ENCODE results near the gene MTR.

MTR gene

DNA sequence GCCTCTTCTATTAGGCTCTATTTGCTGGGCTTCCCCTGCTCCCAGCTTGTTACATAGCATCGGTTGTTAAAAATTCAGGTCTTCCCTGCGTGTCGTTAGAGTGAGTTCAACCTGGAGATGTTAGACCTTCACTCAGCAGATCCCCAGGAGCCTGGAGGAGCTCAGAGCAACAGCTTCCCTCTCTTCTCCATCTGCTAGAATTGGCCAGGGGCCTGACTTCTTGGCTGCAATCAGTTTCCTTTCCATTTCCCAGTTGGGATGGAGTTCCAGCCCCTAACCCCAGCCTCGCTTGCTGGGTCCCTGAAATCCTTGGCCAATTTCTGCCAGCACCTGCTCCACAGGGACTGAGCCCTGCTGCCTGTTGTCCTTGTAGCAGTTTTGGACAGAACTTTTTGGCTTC, 153.3 kb downstream of the MTR start:
- Histone ChIP-seq H3K36me3 (ENCODE audit: control insufficient read depth, low read depth, low read length) (no peaks in the 10 kb centered on the region), H3K9ac (ENCODE audit: low read length) (no peak overlapping the region), H3K27me3 (ENCODE audit: control insufficient read depth, insufficient read depth, low read length) (no peaks in the 10 kb centered on the region), H3K4me1 (ENCODE audit: control insufficient read depth, low read depth, low read length) (peaks cover 13% of the 10 kb centered on the region), H3K27ac (ENCODE audit: low read length) (no peak overlapping the region), H3K9me3 (ENCODE audit: control insufficient read depth, low read depth, low read length) (no peaks in the 10 kb centered on the region), H3K4me3 (ENCODE audit: low read length) (no peak overlapping the region)

DNA sequence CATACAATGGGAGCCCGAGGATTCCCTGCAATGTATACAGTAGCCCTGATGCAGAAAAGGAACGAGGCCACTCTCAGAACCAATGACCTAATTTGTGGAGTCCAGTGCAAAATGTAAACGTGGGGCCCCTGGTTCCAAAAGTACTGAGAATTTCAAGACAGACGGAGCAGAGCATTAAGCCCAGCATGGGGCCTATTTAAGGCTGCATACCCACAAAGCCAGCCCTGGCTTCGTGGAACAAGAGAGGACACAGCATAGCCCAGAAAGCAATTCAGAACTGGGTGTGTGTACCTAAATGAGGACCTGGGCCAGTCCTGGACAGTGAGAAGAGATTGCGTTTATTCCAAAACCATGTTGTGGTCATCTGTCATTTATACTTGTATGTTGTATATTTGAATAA, 153.9 kb downstream of the MTR start:
- H3K9me3 ChIP-seq (ENCODE audit: control insufficient read depth, low read depth, low read length) = no peaks in the 10 kb centered on the region
- no peaks in the 10 kb centered on the region for H3K36me3 ChIP-seq (ENCODE audit: control insufficient read depth, low read depth, low read length)
- H3K4me3 ChIP-seq (ENCODE audit: low read length) = no peak overlapping the region
- no peak overlapping the region for H3K27ac ChIP-seq (ENCODE audit: low read length)
- no peak overlapping the region for H3K9ac ChIP-seq (ENCODE audit: low read length)
- no peaks in the 10 kb centered on the region for H3K27me3 ChIP-seq (ENCODE audit: control insufficient read depth, insufficient read depth, low read length)
- peaks cover 13% of the 10 kb centered on the region for H3K4me1 ChIP-seq (ENCODE audit: control insufficient read depth, low read depth, low read length)

DNA sequence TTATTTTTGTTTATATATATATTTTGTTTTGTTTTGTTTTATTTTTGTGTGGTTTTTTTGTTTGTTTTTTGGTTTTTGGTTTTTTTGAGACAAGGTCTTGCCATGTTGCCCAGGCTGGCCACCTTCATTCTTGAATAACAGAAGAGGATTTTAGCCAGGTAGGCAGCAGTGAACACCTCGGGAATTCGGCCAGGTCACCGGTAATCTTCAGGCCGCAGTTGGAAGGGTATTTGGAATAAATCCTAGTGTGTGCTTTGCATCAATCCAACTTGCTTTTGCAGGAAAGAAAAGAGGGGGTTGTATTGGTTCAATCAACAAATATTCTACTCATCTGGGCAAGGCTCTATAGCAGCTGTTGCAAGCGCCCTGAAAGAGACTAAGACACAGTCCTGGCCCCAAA, 155.3 kb downstream of the MTR start:
- H3K9ac ChIP-seq (ENCODE audit: low read length) = no peak overlapping the region
- no peaks in the 10 kb centered on the region for H3K9me3 ChIP-seq (ENCODE audit: control insufficient read depth, low read depth, low read length)
- H3K4me1 ChIP-seq (ENCODE audit: control insufficient read depth, low read depth, low read length) = peaks cover 13% of the 10 kb centered on the region
- H3K36me3 ChIP-seq (ENCODE audit: control insufficient read depth, low read depth, low read length) = no peaks in the 10 kb centered on the region
- no peak overlapping the region for H3K27ac ChIP-seq (ENCODE audit: low read length)
- H3K4me3 ChIP-seq (ENCODE audit: low read length) = no peak overlapping the region
- no peaks in the 10 kb centered on the region for H3K27me3 ChIP-seq (ENCODE audit: control insufficient read depth, insufficient read depth, low read length)

DNA sequence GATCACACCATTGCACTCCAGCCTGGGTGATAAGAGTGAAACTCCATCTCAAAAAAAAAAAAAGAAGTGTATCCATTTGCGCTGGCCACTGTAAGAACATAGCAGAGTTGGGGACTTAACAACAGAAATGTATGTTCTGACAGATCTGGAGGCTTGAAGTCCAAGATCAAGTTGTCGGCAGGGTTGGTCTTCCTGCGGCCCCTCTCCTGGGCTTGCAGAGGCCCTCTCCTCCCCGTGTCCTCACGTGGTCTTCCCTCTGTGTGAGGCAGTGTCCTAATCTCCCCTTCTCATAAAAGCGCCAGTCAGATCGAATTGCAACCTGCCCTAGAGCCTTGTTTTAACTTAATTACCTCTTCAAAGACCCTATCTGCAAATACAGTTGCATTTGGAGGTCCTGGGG, 156.6 kb downstream of the MTR start:
- no peaks in the 10 kb centered on the region for H3K9me3 ChIP-seq (ENCODE audit: control insufficient read depth, low read depth, low read length)
- no peak overlapping the region for H3K27ac ChIP-seq (ENCODE audit: low read length)
- no peaks in the 10 kb centered on the region for H3K36me3 ChIP-seq (ENCODE audit: control insufficient read depth, low read depth, low read length)
- no peaks in the 10 kb centered on the region for H3K27me3 ChIP-seq (ENCODE audit: control insufficient read depth, insufficient read depth, low read length)
- no peak overlapping the region for H3K4me3 ChIP-seq (ENCODE audit: low read length)
- H3K9ac ChIP-seq (ENCODE audit: low read length) = no peak overlapping the region
- peaks cover 13% of the 10 kb centered on the region for H3K4me1 ChIP-seq (ENCODE audit: control insufficient read depth, low read depth, low read length)

DNA sequence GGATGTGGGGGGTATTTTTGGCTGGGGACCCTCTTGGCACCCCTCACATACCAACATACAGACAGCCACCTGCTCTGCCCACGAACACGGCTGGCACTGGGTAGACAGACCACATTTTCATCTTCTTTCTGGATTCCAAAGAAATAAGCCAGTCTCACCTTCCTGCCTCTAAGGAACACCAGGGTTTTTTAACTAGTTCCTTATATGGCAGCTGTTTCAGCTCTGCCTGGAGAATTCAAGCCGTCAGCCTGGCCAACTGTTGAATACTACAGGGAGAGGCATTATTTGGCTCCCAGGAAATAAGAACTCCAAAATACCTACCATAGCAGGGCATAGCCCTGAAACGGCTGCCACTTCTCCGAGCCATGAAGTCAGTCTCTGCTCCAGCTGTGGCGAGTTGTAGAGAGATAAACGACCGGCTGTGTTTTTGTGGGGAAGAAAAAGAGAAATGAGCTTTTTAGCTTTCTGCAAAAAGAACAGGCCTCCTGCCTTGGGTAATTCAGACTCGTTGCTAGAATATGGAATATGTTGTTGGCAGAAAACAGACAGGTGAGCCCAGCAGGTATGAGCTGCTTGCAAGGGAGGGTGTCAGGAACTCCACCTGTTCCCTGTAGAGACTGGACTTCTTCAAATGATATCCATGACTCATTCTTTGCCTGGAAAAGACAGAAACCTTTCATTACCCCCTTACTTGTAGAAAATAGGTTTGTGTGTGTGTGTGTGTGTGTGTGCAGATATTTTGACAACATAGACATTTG, 157.3 kb downstream of the MTR start:
- H3K9ac ChIP-seq (ENCODE audit: low read length) = no peak overlapping the region
- H3K27ac ChIP-seq (ENCODE audit: low read length) = no peak overlapping the region
- peaks cover 13% of the 10 kb centered on the region for H3K4me1 ChIP-seq (ENCODE audit: control insufficient read depth, low read depth, low read length)
- no peaks in the 10 kb centered on the region for H3K9me3 ChIP-seq (ENCODE audit: control insufficient read depth, low read depth, low read length)
- H3K36me3 ChIP-seq (ENCODE audit: control insufficient read depth, low read depth, low read length) = no peaks in the 10 kb centered on the region
- no peaks in the 10 kb centered on the region for H3K27me3 ChIP-seq (ENCODE audit: control insufficient read depth, insufficient read depth, low read length)
- H3K4me3 ChIP-seq (ENCODE audit: low read length) = no peak overlapping the region

DNA sequence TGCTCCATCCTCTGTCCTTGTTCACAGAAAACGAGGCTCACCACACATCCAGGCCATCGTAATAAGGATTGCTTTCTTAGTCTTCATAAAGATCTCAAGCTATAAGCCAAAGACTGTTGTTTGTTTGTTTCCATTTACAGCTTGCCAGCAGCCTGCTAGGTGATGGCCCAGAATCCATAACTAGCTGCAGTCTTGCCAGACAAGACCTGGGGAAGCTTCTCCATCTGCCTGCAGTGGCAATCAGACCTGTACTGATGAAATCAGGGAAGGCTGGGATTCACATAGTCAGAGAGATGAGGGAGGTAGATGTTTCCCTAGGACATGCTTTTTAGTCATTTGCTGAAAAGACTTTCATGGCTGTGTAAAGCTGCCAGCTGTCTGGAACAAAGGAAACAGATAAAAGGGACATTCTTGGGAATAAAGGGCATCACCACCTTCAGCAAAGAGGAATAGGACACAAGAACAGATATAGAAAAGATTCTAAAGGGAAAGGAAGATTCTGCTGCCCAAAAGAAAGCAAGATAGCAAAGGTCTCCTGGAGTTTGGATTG, 158.1 kb downstream of the MTR start:
- Histone ChIP-seq H3K27me3 (ENCODE audit: control insufficient read depth, insufficient read depth, low read length) (no peaks in the 10 kb centered on the region), H3K27ac (ENCODE audit: low read length) (no peak overlapping the region)

More for the DNA sequence above, 158.1 kb downstream of the MTR start:
- no peaks in the 10 kb centered on the region for H3K9me3 ChIP-seq (ENCODE audit: control insufficient read depth, low read depth, low read length)
- H3K36me3 ChIP-seq (ENCODE audit: control insufficient read depth, low read depth, low read length) = no peaks in the 10 kb centered on the region
- no peak overlapping the region for H3K4me3 ChIP-seq (ENCODE audit: low read length)
- peaks cover 13% of the 10 kb centered on the region for H3K4me1 ChIP-seq (ENCODE audit: control insufficient read depth, low read depth, low read length)
- H3K9ac ChIP-seq (ENCODE audit: low read length) = no peak overlapping the region
